Endothelial cell of umbilical vein (primary cell): ENCODE results near the gene CXCL17. TPM values are rescaled to one million over a fixed set of nuclear protein-coding genes. Genes with fewer than 3 reads are reported as not detected.

ENCODE experiments used
- BruUV-seq: library from RNA; stranded (reverse); fragments of 400-500 nt; replicated peaks from 2 replicates; lab custom pipeline; 2021; lab: Mats Ljungman, UMichigan
- CTCF ChIA-PET: fragments of 300-600, 350-600 bp; sonication (Branson Sonifier 250); formaldehyde crosslinking; loops from one replicate; lab custom pipeline; 2021; ENCODE audit warnings: antibody characterized with exemption, inconsistent platforms; lab: Charles Lee
- POLR2A ChIA-PET: fragments of 300-600, 350-600 bp; sonication (Branson Sonifier 250); formaldehyde crosslinking; loops from one replicate; lab custom pipeline; 2021; ENCODE audit warnings: antibody characterized with exemption, inconsistent platforms; lab: Charles Lee
- DNase-seq: peaks from one replicate; pipeline ENCODE4 v3.0.0-alpha.2; 2011; ENCODE audit warnings: low read depth, low spot score
- FAIRE-seq: peaks from 2 replicates; lab custom pipeline; 2011; peaks lifted over from hg19 to GRCh38; lab: Jason Lieb, UNC
- H2AFZ ChIP-seq: 2 replicates; pipeline ENCODE4 v1.6.0; 2012; ENCODE audit warnings: low read depth, low read length, control low read depth, inconsistent platforms
- H3K27ac ChIP-seq: 2 replicates; pipeline ENCODE4 v1.5.1; 2011; ENCODE audit warnings: low read depth, mild to moderate bottlenecking, control low read depth, low read length, moderate library complexity; ENCODE audit not compliant: insufficient read depth
- H3K27me3 ChIP-seq, 2 experiments: 2 replicates each; pipeline versions ENCODE4 v1.6.0 to v1.6.1; 2011; ENCODE audit warnings: low read length in 2 of 2, mixed read lengths in 1 of 2; ENCODE audit not compliant: control insufficient read depth in 2 of 2, insufficient read depth in 2 of 2
- H3K36me3 ChIP-seq, 2 experiments: 2 replicates in 1 of 2; 3 replicates in 1 of 2; pipeline ENCODE4 v1.5.1; 2011; ENCODE audit warnings: low read length in 2 of 2, mild to moderate bottlenecking in 1 of 2, moderate library complexity in 1 of 2; ENCODE audit not compliant: control insufficient read depth in 2 of 2, insufficient read depth in 2 of 2; ENCODE audit errors: extremely low read depth in 1 of 2
- H3K4me1 ChIP-seq: 3 replicates; pipeline ENCODE4 v1.5.1; 2011; ENCODE audit warnings: mild to moderate bottlenecking, low read length; ENCODE audit not compliant: control insufficient read depth, insufficient read depth; ENCODE audit errors: extremely low read depth
- H3K4me2 ChIP-seq: 2 replicates; pipeline ENCODE4 v1.6.1; 2011; ENCODE audit warnings: low read length, control low read depth, mixed read lengths; ENCODE audit not compliant: insufficient read depth
- H3K4me3 ChIP-seq, 3 experiments: fragments of 200-600 bp in 1 of 3; sonication (generic), shearing (Covaris generic) in 1 of 3; replicated peaks in 1 of 3; 2 replicates each; pipeline ENCODE4 v1.5.1; 2011 to 2016; ENCODE audit warnings: control low read depth in 3 of 3, low read length in 3 of 3, mild to moderate bottlenecking in 2 of 3, inconsistent platforms in 1 of 3, low read depth in 1 of 3, moderate library complexity in 1 of 3; ENCODE audit not compliant: insufficient read depth in 1 of 3
- H3K79me2 ChIP-seq: 2 replicates; pipeline ENCODE4 v1.6.0; 2012; ENCODE audit warnings: low read length, inconsistent platforms; ENCODE audit not compliant: control insufficient read depth, insufficient read depth
- H3K9ac ChIP-seq: replicated peaks from 2 replicates; pipeline ENCODE3; 2011; ENCODE audit warnings: low read length, control low read depth; ENCODE audit not compliant: insufficient read depth; ENCODE audit errors: extremely low read depth
- H3K9me1 ChIP-seq: replicated peaks from 3 replicates; pipeline ENCODE4 v1.6.0; 2011; ENCODE audit warnings: mild to moderate bottlenecking, low read length; ENCODE audit not compliant: control insufficient read depth, insufficient read depth; ENCODE audit errors: extremely low read depth
- H3K9me3 ChIP-seq: replicated peaks from 2 replicates; pipeline ENCODE4 v1.5.1; 2012; ENCODE audit warnings: low read length, inconsistent platforms; ENCODE audit not compliant: control insufficient read depth, insufficient read depth
- H4K20me1 ChIP-seq: replicated peaks from 2 replicates; pipeline ENCODE3; 2011; ENCODE audit warnings: mild to moderate bottlenecking, low read length; ENCODE audit not compliant: control insufficient read depth, insufficient read depth; ENCODE audit errors: extremely low read depth
- CTCF ChIP-seq, 2 donors: IDR thresholded peaks; 1 replicate in 1 of 2; 2 replicates in 1 of 2; pipeline ENCODE4 v1.5.1; 2011; ENCODE audit warnings: low read length in 2 of 2, mild to moderate bottlenecking in 2 of 2, moderate library complexity in 2 of 2, control low read depth in 1 of 2, inconsistent platforms in 1 of 2, low read depth in 1 of 2; ENCODE audit not compliant: insufficient read depth in 1 of 2; ENCODE audit errors: extremely low read depth in 1 of 2
- EZH2 ChIP-seq: IDR thresholded peaks from 2 replicates; pipeline ENCODE4 v1.6.1; 2012; ENCODE audit warnings: borderline replicate concordance, low read depth, mild to moderate bottlenecking, moderate library complexity, low read length, inconsistent platforms; ENCODE audit not compliant: severe bottlenecking
- FOS ChIP-seq: IDR thresholded peaks from 2 replicates; pipeline ENCODE4 v1.6.1; 2011; ENCODE audit warnings: mild to moderate bottlenecking, low read length, moderate library complexity, borderline replicate concordance; ENCODE audit not compliant: insufficient read depth
- GATA2 ChIP-seq: IDR thresholded peaks from 2 replicates; pipeline ENCODE4 v1.7.0; 2011; ENCODE audit warnings: low read depth, mild to moderate bottlenecking, moderate library complexity, mixed read lengths, low read length; ENCODE audit not compliant: insufficient read length, insufficient read depth
- JUN ChIP-seq: IDR thresholded peaks from 2 replicates; pipeline ENCODE4 v1.6.1; 2011; ENCODE audit warnings: borderline replicate concordance, low read depth; ENCODE audit not compliant: insufficient read length, insufficient read depth
- MAX ChIP-seq: IDR thresholded peaks from 2 replicates; pipeline ENCODE4 v1.6.1; 2011; ENCODE audit not compliant: insufficient read depth, insufficient read length
- MYC ChIP-seq: IDR thresholded peaks from one replicate; pipeline ENCODE4 v1.6.1; 2011; ENCODE audit warnings: mild to moderate bottlenecking, low read depth, low read length
- POLR2A ChIP-seq: IDR thresholded peaks from 2 replicates; pipeline ENCODE4 v1.6.1; 2012; ENCODE audit warnings: low read depth, mild to moderate bottlenecking, control low read depth, low read length
- POLR2AphosphoS5 ChIP-seq: IDR thresholded peaks from 2 replicates; pipeline ENCODE4 v1.6.1; 2012; ENCODE audit warnings: low read depth, mild to moderate bottlenecking, control low read depth, low read length, moderate library complexity; ENCODE audit not compliant: insufficient read depth
- dilution Hi-C: fragments of 300-500 bp; cut with MboI; formaldehyde crosslinking; loops from one replicate; pipeline ENCODE4 v1.15.0; 2019; ENCODE audit warnings: low sequenced_read_pairs; ENCODE audit not compliant: extremely low pct_ligation_motif_present
- intact Hi-C: fragments of 100-400 bp; cut with micrococcal nuclease; formaldehyde crosslinking; loops from one replicate; pipeline ENCODE4 v1.10.0; 2022
- polyA plus RNA-seq, 4 experiments: library from polyadenylated mRNA; depleted of rRNA in 3 of 4; stranded (reverse) in 3 of 4; unstranded in 1 of 4; fragments of >200 nt; gene quantifications; 2 replicates each; pipeline versions ENCODE4 v1.2.1 to v1.2.3, GENCODE V29; 2011 to 2012; ENCODE audit warnings: missing spikeins in 1 of 4
- total RNA-seq: library from RNA; stranded (reverse); gene quantifications from 2 replicates; pipeline ENCODE4 v1.2.3, GENCODE V29; 2021

Gene CXCL17
- total and polyA plus RNA-seq, 2 donors (not counting 3 experiments of a cell fraction or from before 2014, with no cell fraction given), result not detected

GRCh38 chr19:42400404-42400803 is 42.3 kb downstream of the CXCL17 start:
- Histone ChIP-seq H2AFZ (no peak overlapping the region), H3K79me2 (peaks cover 6% of the 10 kb centered on the region), H3K9me3 (no peaks in the 10 kb centered on the region), H3K36me3 (no peaks in the 10 kb centered on the region), H4K20me1 (no peaks in the 10 kb centered on the region), H3K27ac (no peak overlapping the region), H3K27me3 (no peaks in the 10 kb centered on the region), H3K4me1 (peaks cover 17% of the 10 kb centered on the region), H3K4me2 (no peak overlapping the region), H3K9ac (no peak overlapping the region), H3K4me3 (no peak overlapping the region), H3K9me1 (no peaks in the 10 kb centered on the region)
- DNase-seq, result no peak
- POLR2A ChIA-PET, result interaction anchor here (1.2 kb wide), 1 partner anchor 14 kb away, joined by 3 read pairs; no protein-coding TSS in a partner anchor
- BruUV-seq, result no TSS peak
- CTCF ChIA-PET, result interaction anchor here (0.6 to 2.6 kb wide), 17 partner anchors 8 to 285 kb away, joined by 3 to 19 read pairs (median 4); partner anchors contain the start of genes PAFAH1B3 and POU2F2
- no peak for FAIRE-seq
- intact Hi-C loops, result no loop called here
- TF ChIP-seq EZH2 (no peak), MAX (no peak), FOS (no peak), CTCF (IDR thresholded peaks at IDR 0.05; ENCODE audit: extremely low read depth in 1 of 2, insufficient read depth in 1 of 2, low read depth in 1 of 2, low read length in 2 of 2) (no peak), MYC (no peak), GATA2 (no peak), POLR2A (no peak), JUN (no peak), POLR2AphosphoS5 (no peak)
- dilution Hi-C loops, result no loop called here
